K562 (cell line): ENCODE data around the gene MDC1. TPM values are rescaled to one million over a fixed set of nuclear protein-coding genes. Genes with fewer than 3 reads are reported as not detected.

Source experiments
- BDP1 ChIP-seq: IDR thresholded peaks from 3 replicates; pipeline ENCODE4 v1.6.1; 2011; ENCODE audit not compliant: insufficient read length, insufficient read depth
- BRCA1 ChIP-seq, 2 experiments: fragments of 450-650 bp in 1 of 2; sonication (generic) in 1 of 2; formaldehyde crosslinking in 1 of 2; IDR thresholded peaks; 2 replicates each; pipeline versions ENCODE4 v1.5.0 to v1.6.1; 2017 to 2020; ENCODE audit warnings: mild to moderate bottlenecking in 1 of 2, missing genetic modification reagents in 1 of 2
- DPF2 ChIP-seq: fragments of 450-650 bp; IDR thresholded peaks from 2 replicates; pipeline ENCODE4 v1.6.1; 2016
- HOXB6 ChIP-seq: fragments of 250-450 bp; sonication (Bioruptor Pico); IDR thresholded peaks from 2 replicates; pipeline ENCODE4 v1.5.1; 2022; ENCODE audit warnings: mild to moderate bottlenecking, borderline replicate concordance
- MBD2 ChIP-seq: sonication (generic); IDR thresholded peaks from 2 replicates; pipeline ENCODE4 v1.6.1; 2016; ENCODE audit warnings: low read depth, borderline replicate concordance
- PCBP1 ChIP-seq: fragments of 200-400 bp; formaldehyde crosslinking; IDR thresholded peaks from 2 replicates; pipeline ENCODE4 v1.6.1; 2018; ENCODE audit warnings: mild to moderate bottlenecking, low read depth, low read length; ENCODE audit not compliant: poor library complexity, severe bottlenecking
- POLR2B ChIP-seq: fragments of 450-650 bp; IDR thresholded peaks from 2 replicates; pipeline ENCODE4 v1.6.1; 2018; ENCODE audit warnings: low read depth; ENCODE audit not compliant: partially characterized antibody
- PRMT5 ChIP-seq: sonication (generic); formaldehyde crosslinking; IDR thresholded peaks from 2 replicates; pipeline ENCODE4 v1.5.0; 2020; ENCODE audit warnings: missing genetic modification reagents
- SAFB ChIP-seq: fragments of 200-400 bp; formaldehyde crosslinking; IDR thresholded peaks from 2 replicates; pipeline ENCODE4 v1.6.1; 2017; ENCODE audit warnings: low read depth, low read length, borderline replicate concordance
- SMAD3 ChIP-seq: fragments of 450-650 bp; formaldehyde crosslinking; conservative IDR thresholded peaks from 2 replicates; pipeline ENCODE4 v1.4.0; 2020; ENCODE audit warnings: mild to moderate bottlenecking
- TAF7 ChIP-seq: fragments of 450-650 bp; IDR thresholded peaks from 2 replicates; pipeline ENCODE4 v1.6.1; 2016; ENCODE audit warnings: missing genetic modification characterization, missing compliant biosample characterization
- ZNF239 ChIP-seq: fragments of 250-450 bp; sonication (Bioruptor Pico); IDR thresholded peaks from 2 replicates; pipeline ENCODE4 v1.4.0; 2020; ENCODE audit warnings: mild to moderate bottlenecking
- ZNF764 ChIP-seq: fragments of 250-450 bp; sonication (Bioruptor Pico); IDR thresholded peaks from 2 replicates; pipeline ENCODE4 v1.4.0; 2020; ENCODE audit warnings: low read depth, mild to moderate bottlenecking, moderate library complexity
- ZZZ3 ChIP-seq: fragments of 450-650 bp; IDR thresholded peaks from 2 replicates; pipeline ENCODE4 v1.6.1; 2016; ENCODE audit warnings: antibody characterized with exemption, mild to moderate bottlenecking, moderate library complexity
- polyA plus RNA-seq, 8 experiments: library from polyadenylated mRNA; depleted of rRNA in 4 of 8; stranded (reverse) in 5 of 8; unstranded in 3 of 8; fragments of >200 nt; fragmentation: Nextera tagmentation in 2 of 8; fragmentation: Illumina TruSeq in 1 of 8; extraction: Ambion mirVana in 2 of 8; extraction: Trizol in 1 of 8; gene quantifications; 2 replicates each; pipeline versions ENCODE4 v1.2.1 to v1.2.3, GENCODE V29; 2011 to 2014; ENCODE audit warnings: inconsistent platforms in 1 of 8, missing spikeins in 1 of 8
- total RNA-seq, 7 experiments: library from RNA; depleted of rRNA in 6 of 7; stranded (reverse); fragments of >200 nt in 6 of 7; fragmentation: Illumina TruSeq in 2 of 7; extraction: Trizol in 2 of 7; gene quantifications; 2 replicates each; pipeline versions ENCODE4 v1.2.1 to v1.2.3, GENCODE V29; 2011 to 2021; ENCODE audit warnings: low replicate concordance in 1 of 7
- TF ChIP-seq, protein P1 (sequence below): IDR thresholded peaks from 3 replicates; pipeline ENCODE4 v1.6.1; 2011; ENCODE audit warnings: borderline replicate concordance, mild to moderate bottlenecking; ENCODE audit not compliant: insufficient read length, insufficient read depth
- TF ChIP-seq, protein P2 (sequence below), 2 experiments: IDR thresholded peaks; 2 replicates each; pipeline ENCODE4 v1.6.1; 2011; ENCODE audit warnings: borderline replicate concordance in 1 of 2, control low read depth in 1 of 2, low read depth in 1 of 2, low read length in 1 of 2, mild to moderate bottlenecking in 1 of 2, mixed read lengths in 1 of 2, moderate library complexity in 1 of 2; ENCODE audit not compliant: insufficient read depth in 1 of 2, insufficient read length in 1 of 2, poor library complexity in 1 of 2, severe bottlenecking in 1 of 2; ENCODE audit errors: extremely low read depth in 1 of 2
- TF ChIP-seq, protein P3 (sequence below): sonication (generic); formaldehyde crosslinking; IDR thresholded peaks from 2 replicates; pipeline ENCODE4 v1.8.0; 2023; ENCODE audit warnings: missing genetic modification reagents, mild to moderate bottlenecking, borderline replicate concordance
- TF ChIP-seq, protein P4 (sequence below), 2 experiments: fragments of 450-650 bp; IDR thresholded peaks; 2 replicates each; pipeline ENCODE4 v1.6.1; 2016

The MDC1 gene
- total and polyA plus RNA-seq, 9 of the 15 experiments (the other 6 are each of a cell fraction or from before 2014, with no cell fraction given), result 8.2 to 114 (median 20.0) TPM

DNA sequence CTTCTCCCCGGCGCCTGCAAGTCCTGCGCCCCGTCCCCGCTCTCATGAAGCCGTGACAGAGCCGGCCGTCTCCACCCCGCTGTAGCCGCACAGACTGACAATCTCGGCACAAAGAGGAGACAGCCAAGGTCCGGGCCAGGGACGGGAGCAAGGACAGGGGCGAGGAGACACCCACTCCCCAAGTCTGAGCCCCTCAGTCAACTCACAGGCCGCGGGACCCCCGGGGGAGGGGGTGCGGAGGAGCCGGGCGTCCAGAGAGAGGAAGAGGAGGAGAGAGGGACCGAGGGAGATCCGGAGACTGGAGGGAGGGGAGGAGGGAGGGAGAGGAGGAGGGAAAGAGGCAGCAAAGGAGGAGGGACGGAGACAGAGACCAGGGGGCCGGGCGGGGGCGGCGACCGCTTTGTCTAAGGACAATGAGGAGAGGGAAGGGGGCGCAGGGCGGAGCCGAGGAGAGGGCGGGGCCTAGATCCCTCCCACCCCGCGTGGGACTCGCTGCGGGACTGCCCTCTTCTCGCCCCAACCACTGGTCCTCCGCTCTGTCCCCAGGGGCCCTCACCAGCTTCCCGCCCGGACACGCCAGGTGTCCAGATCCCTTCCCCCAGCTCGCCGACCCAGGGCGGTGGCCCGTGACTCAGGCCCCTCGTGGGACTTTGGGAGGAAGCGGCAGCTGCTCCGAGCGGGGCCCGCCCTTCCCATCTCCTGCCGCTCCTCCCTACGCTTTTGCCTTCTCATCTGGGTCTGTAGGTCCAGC, 30.0 kb downstream of the MDC1 start (continued):
- peak; percentile 11 for TF ChIP-seq PCBP1
- TF ChIP-seq, protein P1, sequence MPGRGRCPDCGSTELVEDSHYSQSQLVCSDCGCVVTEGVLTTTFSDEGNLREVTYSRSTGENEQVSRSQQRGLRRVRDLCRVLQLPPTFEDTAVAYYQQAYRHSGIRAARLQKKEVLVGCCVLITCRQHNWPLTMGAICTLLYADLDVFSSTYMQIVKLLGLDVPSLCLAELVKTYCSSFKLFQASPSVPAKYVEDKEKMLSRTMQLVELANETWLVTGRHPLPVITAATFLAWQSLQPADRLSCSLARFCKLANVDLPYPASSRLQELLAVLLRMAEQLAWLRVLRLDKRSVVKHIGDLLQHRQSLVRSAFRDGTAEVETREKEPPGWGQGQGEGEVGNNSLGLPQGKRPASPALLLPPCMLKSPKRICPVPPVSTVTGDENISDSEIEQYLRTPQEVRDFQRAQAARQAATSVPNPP, result no peak
- no peak for TF ChIP-seq TAF7
- no peak for TF ChIP-seq ZNF764 (CRISPR knock-in tag)
- TF ChIP-seq MBD2, result no peak
- no peak for TF ChIP-seq SMAD3 (CRISPR knock-in tag)
- peak; percentile 97 for TF ChIP-seq SAFB
- 0 out of 2 replicates have a peak, but pooled peaks have one; percentile 12 for TF ChIP-seq PRMT5 (CRISPR knock-in tag)
- TF ChIP-seq, protein P2, sequence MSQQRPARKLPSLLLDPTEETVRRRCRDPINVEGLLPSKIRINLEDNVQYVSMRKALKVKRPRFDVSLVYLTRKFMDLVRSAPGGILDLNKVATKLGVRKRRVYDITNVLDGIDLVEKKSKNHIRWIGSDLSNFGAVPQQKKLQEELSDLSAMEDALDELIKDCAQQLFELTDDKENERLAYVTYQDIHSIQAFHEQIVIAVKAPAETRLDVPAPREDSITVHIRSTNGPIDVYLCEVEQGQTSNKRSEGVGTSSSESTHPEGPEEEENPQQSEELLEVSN (IDR thresholded peaks at IDR 0.05; ENCODE audit: borderline replicate concordance in 1 of 2, extremely low read depth in 1 of 2, insufficient read depth in 1 of 2, insufficient read length in 1 of 2, low read depth in 1 of 2, low read length in 1 of 2, poor library complexity in 1 of 2, severe bottlenecking in 1 of 2), result peak; percentile 70 to 87
- TF ChIP-seq BRCA1 (IDR thresholded peaks at IDR 0.05), result no peak
- TF ChIP-seq BRCA1 (CRISPR knock-in tag; IDR thresholded peaks at IDR 0.05), result 0 out of 2 replicates have a peak, but pooled peaks have one; percentile 37
- no peak for TF ChIP-seq HOXB6
- TF ChIP-seq, protein P3, sequence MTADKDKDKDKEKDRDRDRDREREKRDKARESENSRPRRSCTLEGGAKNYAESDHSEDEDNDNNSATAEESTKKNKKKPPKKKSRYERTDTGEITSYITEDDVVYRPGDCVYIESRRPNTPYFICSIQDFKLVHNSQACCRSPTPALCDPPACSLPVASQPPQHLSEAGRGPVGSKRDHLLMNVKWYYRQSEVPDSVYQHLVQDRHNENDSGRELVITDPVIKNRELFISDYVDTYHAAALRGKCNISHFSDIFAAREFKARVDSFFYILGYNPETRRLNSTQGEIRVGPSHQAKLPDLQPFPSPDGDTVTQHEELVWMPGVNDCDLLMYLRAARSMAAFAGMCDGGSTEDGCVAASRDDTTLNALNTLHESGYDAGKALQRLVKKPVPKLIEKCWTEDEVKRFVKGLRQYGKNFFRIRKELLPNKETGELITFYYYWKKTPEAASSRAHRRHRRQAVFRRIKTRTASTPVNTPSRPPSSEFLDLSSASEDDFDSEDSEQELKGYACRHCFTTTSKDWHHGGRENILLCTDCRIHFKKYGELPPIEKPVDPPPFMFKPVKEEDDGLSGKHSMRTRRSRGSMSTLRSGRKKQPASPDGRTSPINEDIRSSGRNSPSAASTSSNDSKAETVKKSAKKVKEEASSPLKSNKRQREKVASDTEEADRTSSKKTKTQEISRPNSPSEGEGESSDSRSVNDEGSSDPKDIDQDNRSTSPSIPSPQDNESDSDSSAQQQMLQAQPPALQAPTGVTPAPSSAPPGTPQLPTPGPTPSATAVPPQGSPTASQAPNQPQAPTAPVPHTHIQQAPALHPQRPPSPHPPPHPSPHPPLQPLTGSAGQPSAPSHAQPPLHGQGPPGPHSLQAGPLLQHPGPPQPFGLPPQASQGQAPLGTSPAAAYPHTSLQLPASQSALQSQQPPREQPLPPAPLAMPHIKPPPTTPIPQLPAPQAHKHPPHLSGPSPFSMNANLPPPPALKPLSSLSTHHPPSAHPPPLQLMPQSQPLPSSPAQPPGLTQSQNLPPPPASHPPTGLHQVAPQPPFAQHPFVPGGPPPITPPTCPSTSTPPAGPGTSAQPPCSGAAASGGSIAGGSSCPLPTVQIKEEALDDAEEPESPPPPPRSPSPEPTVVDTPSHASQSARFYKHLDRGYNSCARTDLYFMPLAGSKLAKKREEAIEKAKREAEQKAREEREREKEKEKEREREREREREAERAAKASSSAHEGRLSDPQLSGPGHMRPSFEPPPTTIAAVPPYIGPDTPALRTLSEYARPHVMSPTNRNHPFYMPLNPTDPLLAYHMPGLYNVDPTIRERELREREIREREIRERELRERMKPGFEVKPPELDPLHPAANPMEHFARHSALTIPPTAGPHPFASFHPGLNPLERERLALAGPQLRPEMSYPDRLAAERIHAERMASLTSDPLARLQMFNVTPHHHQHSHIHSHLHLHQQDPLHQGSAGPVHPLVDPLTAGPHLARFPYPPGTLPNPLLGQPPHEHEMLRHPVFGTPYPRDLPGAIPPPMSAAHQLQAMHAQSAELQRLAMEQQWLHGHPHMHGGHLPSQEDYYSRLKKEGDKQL, result no peak
- TF ChIP-seq POLR2B, result peak; percentile 67
- TF ChIP-seq BDP1, result no peak
- TF ChIP-seq DPF2, result peak; percentile 82
- no peak for TF ChIP-seq ZNF239 (CRISPR knock-in tag)
- TF ChIP-seq, protein P4, sequence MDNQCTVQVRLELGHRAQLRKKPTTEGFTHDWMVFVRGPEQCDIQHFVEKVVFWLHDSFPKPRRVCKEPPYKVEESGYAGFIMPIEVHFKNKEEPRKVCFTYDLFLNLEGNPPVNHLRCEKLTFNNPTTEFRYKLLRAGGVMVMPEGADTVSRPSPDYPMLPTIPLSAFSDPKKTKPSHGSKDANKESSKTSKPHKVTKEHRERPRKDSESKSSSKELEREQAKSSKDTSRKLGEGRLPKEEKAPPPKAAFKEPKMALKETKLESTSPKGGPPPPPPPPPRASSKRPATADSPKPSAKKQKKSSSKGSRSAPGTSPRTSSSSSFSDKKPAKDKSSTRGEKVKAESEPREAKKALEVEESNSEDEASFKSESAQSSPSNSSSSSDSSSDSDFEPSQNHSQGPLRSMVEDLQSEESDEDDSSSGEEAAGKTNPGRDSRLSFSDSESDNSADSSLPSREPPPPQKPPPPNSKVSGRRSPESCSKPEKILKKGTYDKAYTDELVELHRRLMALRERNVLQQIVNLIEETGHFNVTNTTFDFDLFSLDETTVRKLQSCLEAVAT (IDR thresholded peaks at IDR 0.05), result peak; percentile 32 to 66; a peak in 2 of 4 replicates
- TF ChIP-seq ZZZ3, result no peak
